ENCODE results near the gene PDIA6.

Gene PDIA6

GRCh38 chr2:10776231-10776977 lies 36.2 kb downstream of the PDIA6 start:
- TF ChIP-seq PPARA (CRISPR knock-in tag; IDR thresholded peaks at IDR 0.05; ENCODE audit: borderline replicate concordance) (no peak), PATZ1 (CRISPR knock-in tag; IDR thresholded peaks at IDR 0.05; ENCODE audit: borderline replicate concordance) (no peak), TSHZ2 (CRISPR knock-in tag; IDR thresholded peaks at IDR 0.05) (no peak), RARB (CRISPR knock-in tag; IDR thresholded peaks at IDR 0.05) (no peak), ZFP30 (CRISPR knock-in tag; IDR thresholded peaks at IDR 0.05) (no peak)
- ATAC-seq: no peak

- no peak for ATAC-seq
- TF ChIP-seq CREB5 (CRISPR knock-in tag; IDR thresholded peaks at IDR 0.05; ENCODE audit: low read depth): no peak
- TF ChIP-seq ESRRG (CRISPR knock-in tag; IDR thresholded peaks at IDR 0.05): no peak
- no peak for TF ChIP-seq ZNF565 (CRISPR knock-in tag; conservative IDR thresholded peaks at IDR 0.05; ENCODE audit: low read depth)
- TF ChIP-seq TCF4 (CRISPR knock-in tag; IDR thresholded peaks at IDR 0.05; ENCODE audit: borderline replicate concordance): no peak
- TF ChIP-seq CSRNP3 (CRISPR knock-in tag; IDR thresholded peaks at IDR 0.05): no peak
- TF ChIP-seq ZFP30 (CRISPR knock-in tag; IDR thresholded peaks at IDR 0.05): no peak
- TF ChIP-seq PPARA (CRISPR knock-in tag; IDR thresholded peaks at IDR 0.05; ENCODE audit: borderline replicate concordance): no peak
- no peak for TF ChIP-seq TOX (CRISPR knock-in tag; IDR thresholded peaks at IDR 0.05; ENCODE audit: borderline replicate concordance)
- no peak for TF ChIP-seq ISL1 (CRISPR knock-in tag; IDR thresholded peaks at IDR 0.05)
- TF ChIP-seq RARB (CRISPR knock-in tag; IDR thresholded peaks at IDR 0.05): no peak
- no peak for TF ChIP-seq CSDC2 (CRISPR knock-in tag; IDR thresholded peaks at IDR 0.05)
- no peak for TF ChIP-seq ARNTL (CRISPR knock-in tag; IDR thresholded peaks at IDR 0.05; ENCODE audit: borderline replicate concordance, low read depth)
- TF ChIP-seq POU6F1 (CRISPR knock-in tag; IDR thresholded peaks at IDR 0.05; ENCODE audit: borderline replicate concordance, low read depth): no peak
These were observed 36.8 kb downstream of the PDIA6 start for GRCh38 chr2:10775831-10776230.

- TF ChIP-seq CREB5 (CRISPR knock-in tag; IDR thresholded peaks at IDR 0.05; ENCODE audit: low read depth): no peak
These were observed 37.4 kb downstream of the PDIA6 start for GRCh38 chr2:10775021-10775780.

More at GRCh38 chr2:10775021-10775780, 37.4 kb downstream of the PDIA6 start:
- ATAC-seq: no peak

Data from SK-N-SH treated with all-trans-retinoic acid at 6 μM for 48 hours (cell line).